Ishikawa (cell line): Measurements from ENCODE around the gene SRP72.

ENCODE experiments used
- CEBPB ChIP-seq: IDR thresholded peaks from 2 replicates; pipeline ENCODE4 v1.6.1; 2012
- CREB1 ChIP-seq: IDR thresholded peaks from 2 replicates; pipeline ENCODE4 v1.6.1; 2012; ENCODE audit warnings: low read depth
- EGR1 ChIP-seq: IDR thresholded peaks from 2 replicates; pipeline ENCODE4 v1.6.1; 2012
- EP300 ChIP-seq: IDR thresholded peaks from 2 replicates; pipeline ENCODE4 v1.6.1; 2012; ENCODE audit warnings: borderline replicate concordance
- FOXM1 ChIP-seq: IDR thresholded peaks from 2 replicates; pipeline ENCODE4 v1.6.1; 2012; ENCODE audit warnings: low read depth, borderline replicate concordance
- MAX ChIP-seq: IDR thresholded peaks from 2 replicates; pipeline ENCODE4 v1.6.1; 2012
- NFIC ChIP-seq: IDR thresholded peaks from 2 replicates; pipeline ENCODE4 v1.6.1; 2012
- RAD21 ChIP-seq: IDR thresholded peaks from 2 replicates; pipeline ENCODE4 v1.6.1; 2012; ENCODE audit warnings: low read depth
- REST ChIP-seq: IDR thresholded peaks from 2 replicates; pipeline ENCODE4 v1.6.1; 2012; ENCODE audit warnings: low read depth, mild to moderate bottlenecking
- TAF1 ChIP-seq: IDR thresholded peaks from 2 replicates; pipeline ENCODE4 v1.6.1; 2012; ENCODE audit warnings: low read depth, mild to moderate bottlenecking
- TCF12 ChIP-seq: IDR thresholded peaks from 2 replicates; pipeline ENCODE4 v1.6.1; 2012; ENCODE audit warnings: low read depth
- TEAD4 ChIP-seq: IDR thresholded peaks from 2 replicates; pipeline ENCODE4 v1.6.1; 2012
- USF1 ChIP-seq: IDR thresholded peaks from 2 replicates; pipeline ENCODE4 v1.6.1; 2012
- YY1 ChIP-seq: IDR thresholded peaks from 2 replicates; pipeline ENCODE4 v1.6.1; 2012; ENCODE audit warnings: low read depth
- ZBTB7A ChIP-seq: IDR thresholded peaks from 2 replicates; pipeline ENCODE4 v1.6.1; 2012; ENCODE audit warnings: low read depth

Gene SRP72

GRCh38 chr4:56426273-56426672 lies 41.1 kb upstream of the SRP72 start:
- TF ChIP-seq EP300: no peak
- no peak for TF ChIP-seq CREB1

- TF ChIP-seq EGR1 (no peak), CREB1 (no peak), EP300 (no peak)
Observed at GRCh38 chr4:56427179-56427578, 40.2 kb upstream of the SRP72 start.

GRCh38 chr4:56430203-56430602 lies 37.2 kb upstream of the SRP72 start:
- TF ChIP-seq CREB1: no peak
- TF ChIP-seq MAX: no peak
- TF ChIP-seq FOXM1: no peak
- TF ChIP-seq TAF1: no peak
- no peak for TF ChIP-seq YY1
- no peak for TF ChIP-seq NFIC
- TF ChIP-seq EGR1: no peak
- no peak for TF ChIP-seq RAD21
- no peak for TF ChIP-seq REST
- no peak for TF ChIP-seq EP300
- TF ChIP-seq TEAD4: no peak
- no peak for TF ChIP-seq ZBTB7A
- no peak for TF ChIP-seq CEBPB
- no peak for TF ChIP-seq USF1
- no peak for TF ChIP-seq TCF12

GRCh38 chr4:56433280-56433679 lies 34.1 kb upstream of the SRP72 start:
- TF ChIP-seq NFIC (no peak), TCF12 (no peak), RAD21 (no peak), CREB1 (no peak), CEBPB (no peak), ZBTB7A (no peak), FOXM1 (no peak), TEAD4 (no peak), MAX (no peak), EGR1 (no peak), YY1 (no peak), EP300 (no peak), REST (no peak)

GRCh38 chr4:56434599-56435139 lies 32.7 kb upstream of the SRP72 start:
- no peak for TF ChIP-seq YY1
- no peak for TF ChIP-seq EGR1
- TF ChIP-seq RAD21: no peak
- TF ChIP-seq USF1: no peak
- no peak for TF ChIP-seq REST
- no peak for TF ChIP-seq MAX
- no peak for TF ChIP-seq CREB1
- no peak for TF ChIP-seq TCF12
- TF ChIP-seq TAF1: no peak
- TF ChIP-seq ZBTB7A: no peak
- no peak for TF ChIP-seq CEBPB
- TF ChIP-seq EP300: no peak
